ELR (cell line): ENCODE data around the gene SNX30.

Source experiments
- DNase-seq: peaks from one replicate; pipeline ENCODE4 v3.0.0-alpha.2; 2015; ENCODE audit warnings: low read depth

SNX30 gene

DNA sequence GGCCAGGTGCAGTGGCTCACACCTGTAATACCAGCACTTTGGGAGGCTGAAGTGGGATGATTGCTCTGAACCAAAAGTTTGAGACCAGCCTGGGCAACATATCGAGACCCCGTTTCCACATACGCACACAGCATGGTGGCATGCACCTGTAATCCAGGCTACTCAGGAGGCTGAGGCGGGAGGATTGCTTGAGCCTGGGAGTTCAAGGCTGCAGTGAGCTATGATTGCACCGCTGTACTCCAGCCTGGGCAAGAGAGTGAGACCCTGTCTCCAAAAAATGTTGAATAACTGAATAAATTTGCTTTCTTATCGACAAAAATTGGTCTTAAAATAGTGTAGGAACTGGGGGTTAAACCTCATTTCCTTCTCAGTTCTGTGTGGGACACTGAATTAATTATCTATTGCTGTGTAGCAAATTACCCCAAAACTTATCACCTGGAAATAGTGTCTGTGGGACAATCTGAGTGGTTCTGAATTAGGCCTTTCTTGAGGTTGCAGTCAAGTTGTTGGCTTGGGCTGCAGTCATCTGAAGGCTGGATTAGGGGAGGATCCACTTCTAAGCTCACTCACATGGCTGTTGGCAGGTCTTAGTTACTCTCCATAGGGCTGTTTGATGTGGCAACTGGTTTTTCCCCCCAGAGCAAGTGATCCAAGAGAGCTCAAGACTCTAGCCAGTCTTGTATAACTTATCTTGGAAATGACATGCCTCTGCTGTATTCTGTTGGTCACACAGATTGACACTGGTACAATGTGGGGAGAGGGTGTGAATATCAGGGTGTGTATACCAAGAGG is 2.0 kb downstream of the SNX30 start:
- DNase-seq = no peak

GRCh38 chr9:112753725-112754124 is 3.2 kb downstream of the SNX30 start:
- DNase-seq = peak; percentile 94

DNA sequence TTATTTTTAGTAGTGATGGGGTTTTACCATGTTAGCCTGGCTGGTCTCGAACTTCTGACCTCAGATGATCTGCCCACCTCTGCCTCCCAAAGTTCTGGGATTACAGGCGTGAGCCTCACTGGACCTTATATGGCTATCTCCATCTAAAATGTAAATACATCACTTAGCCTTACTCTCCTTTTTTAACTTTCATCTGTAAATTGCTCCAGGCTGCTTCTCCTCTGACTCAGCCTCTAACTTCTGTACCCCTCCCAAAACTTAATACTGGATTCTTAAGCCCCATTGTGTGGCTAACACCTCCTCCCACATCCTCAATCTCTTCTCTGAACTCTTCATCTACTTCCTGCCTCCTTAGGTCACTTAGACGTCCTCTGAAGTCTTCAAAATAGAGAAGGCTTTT is 4.0 kb downstream of the SNX30 start:
- DNase-seq = peak; percentile 74

DNA sequence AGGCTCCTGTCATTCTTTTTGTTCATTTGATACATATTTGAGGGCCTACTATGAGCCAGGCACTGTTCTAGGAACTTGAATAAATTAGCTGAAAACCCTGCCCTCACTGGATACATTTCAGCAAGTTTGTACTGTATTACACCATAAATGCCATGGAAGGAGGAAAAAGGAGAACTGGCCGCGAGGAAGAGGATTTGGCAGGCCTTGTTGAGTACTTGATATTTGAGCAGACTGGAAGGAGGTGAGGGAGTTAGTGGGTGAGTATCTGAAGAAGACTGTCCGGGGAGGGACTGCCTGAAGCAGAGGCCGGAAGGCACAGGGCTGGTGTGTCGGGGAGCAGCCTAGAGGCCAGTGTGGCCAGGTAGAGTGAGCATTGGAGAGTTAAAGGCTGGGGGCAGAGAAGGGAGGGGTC is 4.5 kb downstream of the SNX30 start:
- DNase-seq = no peak

DNA sequence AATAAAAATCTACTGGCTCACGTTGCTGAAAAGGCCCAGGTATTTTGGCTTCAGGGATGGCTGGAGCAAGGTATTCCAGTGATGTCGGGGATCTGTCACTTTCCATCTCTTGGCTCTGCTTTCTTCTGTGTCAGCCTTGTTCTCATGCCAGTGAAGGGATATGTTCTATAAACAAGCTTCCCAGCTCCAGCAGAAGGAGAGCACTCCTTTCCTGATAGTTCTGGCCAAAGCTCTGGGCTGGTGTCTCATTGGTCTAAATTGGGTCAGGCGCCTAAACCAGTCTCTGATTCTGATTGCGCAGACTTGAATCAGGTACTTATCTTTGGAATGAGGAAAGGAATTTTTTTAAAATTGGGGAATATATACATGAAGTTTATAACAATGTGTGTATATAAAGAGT is 5.1 kb downstream of the SNX30 start:
- DNase-seq = no peak

GRCh38 chr9:112757282-112757883 is 6.8 kb downstream of the SNX30 start:
- no peak for DNase-seq

GRCh38 chr9:112757940-112758339 is 7.4 kb downstream of the SNX30 start:
- DNase-seq = no peak

DNA sequence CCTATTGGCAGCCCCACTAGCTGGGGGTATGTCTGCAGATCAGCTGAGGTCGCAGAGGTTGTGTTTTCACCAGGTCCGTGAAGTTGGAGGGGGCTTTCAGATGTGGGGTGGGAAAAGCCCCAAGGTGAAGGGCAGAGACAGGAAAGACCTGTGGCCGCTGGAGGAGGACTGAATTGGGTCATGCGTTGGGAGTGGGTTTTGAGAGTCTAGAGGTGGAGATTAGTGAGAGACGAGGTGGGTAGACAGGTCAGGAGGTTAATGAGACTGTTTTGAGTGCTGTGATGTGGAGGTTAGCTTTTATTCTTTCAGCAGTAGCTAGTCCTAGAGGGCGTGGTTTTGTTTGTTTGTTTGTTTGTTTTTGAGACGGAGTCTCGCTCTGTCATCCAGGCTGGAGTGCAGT is 10.3 kb downstream of the SNX30 start:
- no peak for DNase-seq

DNA sequence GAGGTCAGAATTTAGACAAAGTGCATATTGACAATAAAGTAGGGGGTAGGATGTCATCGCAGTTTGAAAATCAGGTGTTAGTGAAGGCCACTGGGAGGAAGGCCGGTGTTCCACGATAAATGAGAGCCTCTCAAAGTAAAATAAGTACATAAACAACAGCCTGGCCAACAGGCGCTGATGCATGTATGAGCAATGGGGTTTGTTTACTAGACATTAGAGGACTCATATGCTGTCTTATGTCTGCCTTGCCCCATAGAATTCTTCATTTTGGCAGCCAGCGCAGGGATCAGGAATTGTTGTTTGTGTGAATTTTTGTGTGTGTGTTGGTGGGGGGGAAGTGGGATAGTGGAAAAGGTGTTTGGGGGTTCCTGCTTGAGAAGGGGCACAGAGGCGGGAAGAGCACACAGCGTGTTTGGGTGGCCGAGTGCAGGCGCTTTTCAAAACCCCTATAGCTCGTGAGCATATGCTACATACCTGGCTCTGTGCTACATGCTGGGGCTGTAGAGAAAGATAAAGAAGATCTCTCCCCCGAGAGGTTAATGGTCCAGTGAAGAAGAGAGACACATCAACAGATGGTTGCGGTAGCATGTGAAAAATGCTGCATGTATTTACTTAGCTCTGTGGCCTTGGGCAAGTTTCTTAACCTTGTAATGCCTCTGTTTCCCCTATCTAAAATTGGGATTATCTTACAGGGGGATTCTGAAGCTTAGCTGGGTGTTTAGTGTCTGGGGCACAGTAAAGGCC is 11.5 kb downstream of the SNX30 start:
- DNase-seq = peak; percentile 87

DNA sequence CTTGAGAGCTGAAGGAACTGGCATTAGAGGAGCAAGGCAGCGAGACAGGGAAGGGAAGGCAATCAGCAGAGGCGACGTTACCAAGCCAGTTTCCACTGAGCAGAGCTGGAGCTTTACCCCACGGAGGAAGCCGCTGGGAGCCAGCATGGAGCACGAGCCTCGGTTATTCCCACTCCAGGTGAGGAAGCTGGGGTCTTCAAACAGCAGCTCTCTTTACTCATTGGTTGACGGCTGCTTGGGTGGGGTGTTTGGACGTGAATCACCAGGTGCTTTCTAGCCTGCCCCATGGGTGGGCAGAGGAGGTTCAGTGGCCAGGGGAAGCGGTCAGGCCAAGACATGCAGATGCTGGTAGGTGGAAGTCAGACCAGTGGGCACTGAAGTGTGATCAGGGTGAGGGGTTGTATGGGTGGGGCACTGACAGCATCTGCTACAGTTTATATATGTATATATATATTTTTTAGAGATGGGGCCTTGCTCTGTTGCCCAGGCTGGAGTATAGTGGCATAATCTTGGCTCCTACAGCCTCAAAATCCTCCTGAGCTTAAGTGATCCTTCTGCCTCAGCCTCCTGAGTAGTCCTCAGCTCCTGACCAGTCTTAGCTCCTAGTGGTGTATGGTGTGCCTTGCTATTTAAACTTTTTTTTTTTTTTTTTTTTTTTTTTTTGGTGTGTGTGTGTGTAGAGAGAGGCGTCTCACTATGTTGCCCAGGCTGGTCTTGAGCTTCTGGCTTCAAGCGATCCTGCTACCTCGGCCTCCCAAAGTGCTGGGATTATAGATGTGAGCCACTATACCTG is 12.4 kb downstream of the SNX30 start:
- peak; percentile 9 for DNase-seq

DNA sequence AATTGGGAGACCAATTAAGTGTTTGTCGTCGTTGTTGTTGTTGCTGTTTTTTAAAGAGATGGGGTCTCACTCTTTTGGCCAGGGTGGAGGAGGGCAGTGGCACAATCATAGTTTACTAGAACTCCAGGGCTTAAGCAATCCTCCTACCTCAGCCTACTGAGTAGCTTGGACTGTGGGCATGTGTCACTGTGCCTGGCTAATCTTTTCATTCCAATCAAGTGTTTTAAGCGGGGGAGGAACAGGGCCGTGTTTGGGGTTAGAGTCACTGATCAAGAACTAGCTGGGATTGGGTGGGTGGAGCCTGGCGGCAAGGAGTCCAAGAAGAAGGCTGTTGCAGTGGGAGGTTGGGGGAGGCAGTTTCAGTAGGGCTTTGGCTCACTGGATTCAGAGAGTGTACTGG is 13.8 kb downstream of the SNX30 start:
- DNase-seq = peak; percentile 81

- no peak for DNase-seq
These were observed 14.3 kb downstream of the SNX30 start for GRCh38 chr9:112764837-112765236.

GRCh38 chr9:112765281-112765680 is 14.7 kb downstream of the SNX30 start:
- DNase-seq = no peak

- DNase-seq = no peak
These were observed 21.0 kb downstream of the SNX30 start for GRCh38 chr9:112771359-112772214.

GRCh38 chr9:112772215-112772509 is 21.6 kb downstream of the SNX30 start:
- no peak for DNase-seq

DNA sequence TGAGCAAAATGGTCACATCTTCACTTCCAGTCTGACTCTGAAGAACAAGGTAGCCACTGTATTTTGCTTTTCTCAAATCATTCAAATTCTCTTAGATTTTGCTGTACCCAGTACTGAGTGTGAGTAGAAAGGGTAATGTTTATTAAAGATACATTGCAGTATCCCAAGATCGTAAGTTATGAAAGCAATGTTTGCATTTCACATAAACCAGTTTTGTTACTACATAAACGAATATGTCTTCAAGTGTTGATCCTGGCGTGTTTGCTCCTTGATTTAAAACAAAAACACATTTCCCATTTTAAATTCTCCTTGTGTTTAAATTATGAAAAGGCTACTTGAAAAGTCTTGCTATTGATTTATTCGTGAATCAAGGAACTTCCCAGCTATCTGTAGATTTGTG is 22.0 kb downstream of the SNX30 start:
- DNase-seq = no peak

DNA sequence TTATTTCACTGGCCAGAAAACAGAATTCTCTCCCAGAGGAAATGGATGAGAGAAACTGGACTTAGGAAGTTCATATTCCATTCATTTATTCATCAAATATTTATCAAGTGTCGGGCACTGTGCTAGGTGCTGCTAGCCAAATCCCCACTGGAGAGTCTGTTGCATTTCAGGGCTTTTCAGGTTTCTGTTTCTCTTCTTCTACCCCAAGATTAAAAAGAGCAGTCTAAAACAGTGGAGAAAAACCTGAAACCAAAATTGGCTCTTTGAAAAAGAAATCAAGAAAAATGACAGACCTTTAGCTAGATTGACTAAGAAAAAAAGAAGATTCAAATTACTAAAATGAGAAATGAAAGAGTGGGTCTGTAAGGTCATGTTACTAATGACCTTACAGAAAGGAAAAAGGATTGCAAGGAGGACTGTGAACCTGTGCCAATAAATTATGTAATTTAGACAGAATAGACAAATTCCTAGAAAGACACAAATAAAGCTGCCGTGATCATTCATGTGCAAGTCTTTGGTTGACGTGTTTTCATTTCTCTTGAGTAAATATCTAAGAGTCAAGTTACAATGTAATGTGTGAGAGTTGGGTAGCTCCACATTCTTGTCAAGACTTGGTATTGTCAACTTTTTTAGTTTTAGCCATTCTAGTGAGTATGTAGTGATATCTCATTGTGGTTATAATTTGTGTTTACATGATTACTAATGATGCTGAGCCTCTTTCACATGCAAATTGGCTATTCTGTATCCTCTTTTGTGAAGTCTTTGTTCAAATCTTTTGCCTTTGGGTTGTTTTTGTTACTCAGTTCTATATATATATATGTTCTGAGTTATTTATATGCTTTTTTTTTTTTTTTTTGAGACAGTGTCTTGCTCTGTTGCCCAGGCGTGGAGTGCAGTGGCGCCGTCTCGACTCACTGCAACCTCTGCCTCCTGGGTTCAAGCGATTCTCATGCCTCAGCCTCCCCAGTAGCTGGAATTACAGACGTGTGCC is 23.7 kb downstream of the SNX30 start:
- DNase-seq = no peak

DNA sequence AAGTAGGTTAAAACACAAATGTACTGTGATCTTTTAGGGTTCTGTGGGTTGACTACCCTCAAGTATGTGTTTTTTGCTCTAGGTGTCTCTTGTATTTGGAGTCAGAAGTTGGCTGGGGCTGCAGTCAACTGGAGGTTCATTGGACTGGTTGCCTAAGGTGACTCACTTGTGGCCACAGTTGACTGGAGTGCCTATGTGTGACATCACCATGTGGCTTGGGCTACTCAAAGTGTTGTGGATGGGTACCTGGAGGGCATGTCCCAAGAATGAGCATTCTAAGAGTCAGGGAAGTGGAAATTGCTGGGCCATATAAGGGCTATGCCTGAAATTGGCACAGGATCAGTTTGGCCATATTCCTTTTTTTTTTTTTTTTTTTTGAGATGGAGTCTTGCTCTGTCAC is 27.4 kb downstream of the SNX30 start:
- peak; percentile 65 for DNase-seq

- peak; percentile 8 for DNase-seq
These were observed 30.0 kb downstream of the SNX30 start for GRCh38 chr9:112780450-112781036.

DNA sequence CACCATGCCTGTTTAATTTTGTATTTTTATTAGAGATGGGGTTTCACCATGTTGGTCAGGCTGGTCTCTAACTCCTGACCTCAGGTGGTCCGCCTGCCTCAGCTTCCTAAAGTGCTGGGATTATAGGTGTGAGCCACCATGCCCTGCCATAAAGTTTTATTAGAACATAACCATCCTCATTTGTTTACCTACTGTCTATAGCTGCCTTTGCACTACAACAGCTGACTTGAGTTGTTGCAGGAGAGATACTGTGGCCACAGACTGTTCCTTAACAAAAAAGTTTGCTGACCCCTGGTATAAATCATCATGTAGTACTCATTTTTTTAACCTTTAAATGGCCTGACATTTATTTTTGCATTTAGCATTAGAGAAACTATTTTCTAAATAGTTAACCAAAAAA is 31.7 kb downstream of the SNX30 start:
- DNase-seq = no peak
